Head of caudate nucleus (tissue), 42 donors: ENCODE measurements around the gene B2M.
A peak's percentile ranks its signal among the peaks of the same experiment; 100 is the strongest.
"Not testable (repeated sequence)": the region's sequence is repeated elsewhere in the genome, so short reads cannot be mapped to it uniquely, and the experiment has no call there.

Experiments used
- DNase-seq, 42 donors: peaks; one replicate each; pipeline versions ENCODE4 v3.0.0 to v3.0.0-alpha.2; 2020 to 2021; ENCODE audit warnings: mixed read lengths in 7 of 42
- intact Hi-C: fragments of 100-400 bp; cut with DNase I; formaldehyde crosslinking; loops from one replicate; pipeline ENCODE4 v1.15.0; 2022

The B2M gene

DNA sequence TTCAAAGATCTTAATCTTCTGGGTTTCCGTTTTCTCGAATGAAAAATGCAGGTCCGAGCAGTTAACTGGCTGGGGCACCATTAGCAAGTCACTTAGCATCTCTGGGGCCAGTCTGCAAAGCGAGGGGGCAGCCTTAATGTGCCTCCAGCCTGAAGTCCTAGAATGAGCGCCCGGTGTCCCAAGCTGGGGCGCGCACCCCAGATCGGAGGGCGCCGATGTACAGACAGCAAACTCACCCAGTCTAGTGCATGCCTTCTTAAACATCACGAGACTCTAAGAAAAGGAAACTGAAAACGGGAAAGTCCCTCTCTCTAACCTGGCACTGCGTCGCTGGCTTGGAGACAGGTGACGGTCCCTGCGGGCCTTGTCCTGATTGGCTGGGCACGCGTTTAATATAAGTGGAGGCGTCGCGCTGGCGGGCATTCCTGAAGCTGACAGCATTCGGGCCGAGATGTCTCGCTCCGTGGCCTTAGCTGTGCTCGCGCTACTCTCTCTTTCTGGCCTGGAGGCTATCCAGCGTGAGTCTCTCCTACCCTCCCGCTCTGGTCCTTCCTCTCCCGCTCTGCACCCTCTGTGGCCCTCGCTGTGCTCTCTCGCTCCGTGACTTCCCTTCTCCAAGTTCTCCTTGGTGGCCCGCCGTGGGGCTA lies at the start of gene B2M, which contains the start of gene PATL2:
B2M (plus strand) TSS at position 422 of the 647 bp plus-strand sequence; CDS start at position 452, 30 bp downstream.
PATL2 (minus strand) TSS at position 228 of the 647 bp plus-strand sequence. CDS start 34,833 bp downstream, outside the sequence.
- peak; percentile 93 to 98 (median 96) for DNase-seq
- intact Hi-C loops = loop anchor here (2.0 to 5.0 kb wide), 2 partner anchors 18 to 49 kb away; partner anchors contain the start of gene SPG11

- intact Hi-C loops = loop anchor here (5.0 kb wide), 2 partner anchors 51 to 71 kb away; partner anchors contain the start of genes B2M and PATL2
- no peak for DNase-seq
Observed at GRCh38 chr15:44661576-44661975, 49.7 kb upstream of the B2M start.

DNA sequence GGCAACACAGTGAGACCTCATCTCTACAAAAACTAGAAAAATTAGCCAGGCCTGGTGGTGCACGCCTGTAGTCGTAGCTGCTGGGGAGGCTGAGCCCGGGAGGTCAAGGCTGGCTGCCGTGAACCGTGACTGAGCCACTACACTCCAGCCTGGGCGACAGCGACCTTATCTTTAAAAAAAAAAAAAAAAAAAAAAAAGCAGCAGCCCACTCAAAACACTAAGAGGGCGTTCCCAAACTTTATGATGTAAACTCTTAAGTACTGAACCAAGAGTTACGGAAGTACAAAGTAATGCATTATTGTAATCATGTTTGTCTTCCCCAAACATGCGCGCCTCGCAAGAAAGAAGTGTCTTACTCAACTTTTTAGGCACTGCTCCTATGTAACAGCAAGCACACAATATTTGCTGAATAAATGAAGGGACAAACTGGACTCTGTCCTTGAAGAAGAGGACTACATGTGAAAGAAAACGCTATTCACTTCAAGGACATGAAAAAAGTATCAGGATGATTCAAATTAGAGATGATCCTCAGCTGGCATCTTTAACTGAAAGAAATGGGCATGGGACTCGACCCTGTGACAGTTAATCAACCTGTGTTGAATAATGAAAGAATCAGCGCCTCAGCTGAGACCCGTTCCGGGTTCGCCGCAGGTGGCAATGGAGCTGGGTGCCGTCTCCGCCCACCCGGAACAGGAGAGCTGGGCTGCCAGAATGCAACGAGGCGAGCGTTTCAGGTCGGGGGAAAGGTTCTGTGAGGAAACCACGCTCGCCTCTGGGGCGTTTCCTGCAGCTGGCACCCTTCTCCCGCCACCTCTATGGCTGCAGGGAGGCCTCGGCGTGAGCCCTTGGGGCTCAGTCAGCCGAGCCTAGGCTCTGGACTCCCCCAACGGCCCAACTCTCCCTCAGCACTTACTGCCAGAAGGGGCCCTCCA lies 48.6 kb upstream of the B2M start:
- peak; percentile 29 to 81 (median 62) for DNase-seq
- intact Hi-C loops = loop anchor here (5.0 kb wide), 2 partner anchors 50 to 70 kb away; partner anchors contain the start of genes B2M and PATL2

DNA sequence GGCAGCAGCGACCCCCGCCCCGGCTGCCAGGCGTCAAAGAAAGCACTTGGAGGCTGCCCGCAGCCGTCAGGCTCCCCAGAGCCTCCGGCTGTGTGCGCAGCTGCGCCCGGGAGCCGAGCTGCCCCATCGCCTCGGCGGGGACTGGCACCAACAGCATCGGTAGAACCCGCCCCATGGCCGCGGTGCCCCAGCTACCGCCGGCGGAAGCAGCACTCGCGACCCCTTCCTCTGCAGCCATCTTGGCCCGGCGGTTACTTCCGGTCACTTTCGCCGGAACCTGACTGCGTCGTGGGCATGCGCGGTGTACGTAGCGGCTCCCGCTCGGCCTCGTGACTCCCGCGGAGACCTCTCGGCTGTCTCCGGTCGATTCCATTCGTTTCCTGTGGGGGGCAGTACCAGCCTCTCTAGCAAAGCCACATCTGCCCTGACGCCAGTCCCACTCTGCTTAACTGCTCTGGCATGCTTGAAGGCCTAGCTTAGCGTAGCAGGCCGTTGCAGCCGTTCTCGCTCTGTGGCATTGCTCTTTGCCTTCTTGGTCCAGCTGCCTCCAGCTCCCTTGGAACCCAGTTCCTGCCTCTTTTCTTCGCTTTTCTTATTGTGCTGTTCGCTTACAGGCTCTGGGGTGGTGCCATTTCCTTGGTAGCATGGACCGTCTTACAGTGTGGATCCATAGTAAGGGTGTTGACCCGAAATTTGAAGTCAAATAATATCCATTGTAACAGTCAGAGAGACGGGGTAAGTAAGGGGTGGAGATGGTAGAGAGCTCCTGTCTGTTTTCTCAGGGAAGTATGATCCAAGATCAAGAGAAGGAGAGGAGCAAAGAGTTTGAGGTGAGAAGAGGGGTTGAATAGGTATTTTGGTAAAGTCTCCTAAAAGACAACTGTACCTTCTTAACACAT lies 47.7 kb upstream of the B2M start, which contains the start of gene SPG11:
SPG11 (minus strand) TSS at position 253 of the 899 bp plus-strand sequence; CDS start at position 238, 15 bp downstream.
- intact Hi-C loops = loop anchor here (5.0 kb wide), 2 partner anchors 49 to 69 kb away; partner anchors contain the start of genes B2M and PATL2
- DNase-seq = peak; percentile 88 to 99 (median 96)

DNA sequence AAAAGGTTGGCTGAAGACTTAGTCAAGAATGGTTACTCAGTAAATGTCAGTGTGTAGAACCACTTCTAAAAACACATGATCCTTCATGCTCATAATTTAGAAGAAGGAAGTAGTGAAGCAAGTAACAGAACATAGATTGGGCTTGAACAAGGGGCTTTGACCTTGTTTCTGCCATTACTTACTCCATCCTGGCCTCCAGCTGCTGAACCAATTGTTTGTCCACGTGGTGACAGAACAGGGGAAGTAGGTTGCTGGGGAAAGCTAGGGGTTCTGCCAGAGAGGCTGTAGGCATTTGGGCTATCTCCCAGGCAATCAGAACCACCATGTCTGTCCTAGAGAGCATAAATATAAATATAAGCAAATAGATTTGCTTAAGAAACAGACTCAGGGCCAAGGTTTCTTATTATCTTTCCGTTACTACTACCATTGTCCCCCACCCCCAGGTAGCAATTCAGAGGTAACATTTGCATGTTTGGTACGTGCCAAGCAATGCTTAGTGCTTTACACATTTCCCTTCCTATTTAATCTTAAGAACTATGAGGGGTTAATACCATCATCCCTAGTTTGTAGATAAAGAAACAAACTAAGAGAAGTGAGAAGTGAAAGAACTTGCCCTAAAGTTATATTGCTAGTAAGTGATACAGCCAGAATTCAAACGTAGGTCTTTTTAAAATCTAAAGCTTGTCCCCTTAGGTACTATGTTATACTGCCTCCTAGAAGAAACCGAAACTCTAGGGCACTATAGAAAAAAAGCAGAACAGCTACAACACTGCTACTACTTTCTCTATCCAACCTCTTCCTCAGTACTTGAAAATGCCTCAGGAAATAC lies 44.9 kb upstream of the B2M start:
- intact Hi-C loops = no loop called here
- no peak for DNase-seq

DNA sequence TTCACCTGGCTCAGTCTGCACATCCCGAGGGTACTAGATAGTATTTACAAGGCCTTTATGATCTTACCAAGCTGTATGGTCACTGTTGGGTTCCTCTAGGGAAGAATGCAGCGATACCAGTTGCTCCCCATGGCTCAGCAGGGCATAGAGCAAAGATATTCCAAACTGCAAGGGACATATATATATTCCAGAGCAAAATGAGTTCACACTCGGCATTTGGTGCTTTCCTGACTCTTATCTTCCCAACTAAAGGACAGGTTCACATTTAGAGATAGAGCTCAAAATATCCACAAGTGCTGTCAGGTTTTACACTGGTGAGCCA lies 44.3 kb upstream of the B2M start:
- intact Hi-C loops = no loop called here
- no peak for DNase-seq

- intact Hi-C loops = no loop called here
- DNase-seq = no peak
Observed at GRCh38 chr15:44668921-44669320, 42.4 kb upstream of the B2M start.

DNA sequence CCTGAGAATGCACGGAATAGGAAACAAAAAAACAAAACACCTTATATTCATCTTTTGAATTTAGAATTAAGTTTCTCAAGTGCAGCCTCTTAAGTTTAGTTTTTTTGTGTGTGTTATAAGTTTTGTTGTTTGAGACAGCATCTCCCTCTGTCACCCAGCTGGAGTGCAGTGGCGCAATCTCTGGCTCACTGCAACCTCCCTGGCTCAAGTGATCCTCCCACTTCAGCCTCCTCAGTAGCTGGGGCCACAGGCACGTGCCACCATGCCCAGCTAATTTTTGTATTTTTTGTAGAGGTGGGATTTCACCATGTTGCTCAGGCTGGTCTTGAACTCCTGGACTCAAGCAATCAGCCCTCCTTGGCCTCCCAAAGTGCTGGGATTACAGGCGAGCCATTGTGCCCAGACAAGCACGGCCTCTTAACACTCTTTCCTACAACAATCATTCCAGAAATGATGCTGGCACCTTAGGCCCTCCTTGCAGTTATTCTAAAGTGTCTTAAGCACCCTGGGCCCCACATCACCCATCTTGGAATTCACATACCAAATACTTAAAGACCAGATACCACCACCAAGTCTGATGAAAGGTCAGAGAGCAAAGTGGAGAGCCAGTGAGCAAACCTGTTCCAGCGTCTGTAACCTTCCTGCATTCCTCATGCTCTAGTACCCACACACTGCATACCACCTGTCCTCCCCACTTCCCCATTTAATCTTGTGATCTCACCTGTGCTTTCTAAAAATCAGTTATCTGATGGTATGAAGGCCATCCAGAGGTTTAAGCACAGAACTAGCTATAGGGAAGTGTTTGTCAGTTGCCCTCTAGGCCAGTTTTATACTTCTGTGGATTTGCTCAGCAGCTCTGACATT lies 41.0 kb upstream of the B2M start:
- intact Hi-C loops = no loop called here
- DNase-seq = no peak

- intact Hi-C loops = no loop called here
- no peak for DNase-seq
Observed at GRCh38 chr15:44673639-44674038, 37.7 kb upstream of the B2M start.

DNA sequence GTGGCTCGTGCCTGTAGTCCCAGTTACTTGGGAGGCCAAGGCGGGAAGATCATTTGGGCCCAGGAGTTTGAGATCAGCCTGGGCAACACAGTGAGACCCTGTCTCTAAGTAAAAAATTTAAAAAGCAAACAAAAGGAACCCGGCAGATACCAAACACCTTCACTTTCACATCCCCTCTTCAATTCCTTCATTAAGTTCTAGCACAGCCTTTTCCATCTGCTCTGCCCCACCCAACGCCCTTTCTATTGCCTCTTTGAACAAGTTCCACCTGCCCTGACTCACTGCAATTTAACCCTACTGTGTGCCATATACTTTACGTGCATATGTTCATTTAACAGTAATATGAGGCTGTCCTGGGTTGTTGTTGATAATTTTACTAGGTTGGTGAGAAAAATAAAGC lies 35.4 kb upstream of the B2M start:
- no peak for DNase-seq
- intact Hi-C loops = no loop called here

- intact Hi-C loops = no loop called here
- no peak for DNase-seq
Observed at GRCh38 chr15:44676676-44677075, 34.6 kb upstream of the B2M start.

DNA sequence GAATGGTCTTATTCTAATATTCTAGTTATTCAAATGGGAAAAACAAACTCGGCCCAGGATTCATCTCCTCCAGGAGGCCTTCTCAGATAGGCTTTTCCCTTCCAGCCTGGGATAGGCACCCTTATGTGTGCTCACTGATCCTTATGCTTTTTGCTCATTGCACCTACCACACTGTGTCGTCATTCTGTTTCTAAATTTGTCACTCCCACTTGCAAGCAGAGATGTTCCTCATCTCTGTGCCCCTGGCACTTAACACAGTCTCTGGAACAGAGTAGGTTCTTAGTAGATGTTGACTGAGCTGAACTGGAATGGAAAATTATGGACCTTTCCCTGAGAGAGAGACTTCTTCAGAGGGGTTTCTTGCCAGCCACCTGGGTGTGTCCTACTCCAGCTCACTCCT lies 29.1 kb upstream of the B2M start:
- intact Hi-C loops = no loop called here
- DNase-seq = no peak

GRCh38 chr15:44682809-44683682 lies 28.3 kb upstream of the B2M start:
- intact Hi-C loops, DNase-seq: not testable (repeated sequence)

GRCh38 chr15:44689318-44689717 lies 22.0 kb upstream of the B2M start:
- intact Hi-C loops, DNase-seq: not testable (repeated sequence)

DNA sequence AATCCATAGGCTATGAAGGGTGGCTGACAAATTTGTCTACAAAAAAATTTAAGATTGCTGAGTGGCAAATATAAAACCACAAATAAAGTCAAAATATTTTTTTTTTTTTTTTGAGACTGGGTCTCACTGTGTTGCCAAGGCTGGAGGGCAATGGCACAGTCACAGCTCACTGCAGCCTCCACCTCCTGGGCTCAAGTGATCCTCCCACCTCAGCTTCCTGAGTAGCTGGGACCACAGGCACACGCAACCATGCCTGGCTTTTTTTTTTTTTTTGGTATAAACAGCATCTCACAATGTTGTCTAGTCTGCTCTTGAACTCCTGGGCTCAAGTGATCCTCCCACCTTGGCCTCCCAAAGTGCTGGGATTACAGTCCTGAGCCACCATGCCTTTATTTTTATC lies 21.1 kb upstream of the B2M start:
- DNase-seq, intact Hi-C loops: not testable (repeated sequence)

GRCh38 chr15:44692659-44693058 lies 18.7 kb upstream of the B2M start:
- intact Hi-C loops = no loop called here
- DNase-seq = no peak
